Neural cell (in vitro differentiated cells): ENCODE measurements around the gene CCDC39.

Experiments
- CTCF ChIP-seq: fragments of 450-650 bp; IDR thresholded peaks from 2 replicates; pipeline ENCODE4 v1.5.1; 2014; ENCODE audit warnings: antibody characterized with exemption, mild to moderate bottlenecking, moderate library complexity; ENCODE audit not compliant: poor library complexity, severe bottlenecking
- EP300 ChIP-seq: fragments of 450-650 bp; conservative IDR thresholded peaks from 2 replicates; pipeline ENCODE4 v1.6.1; 2014; ENCODE audit warnings: antibody characterized with exemption, mild to moderate bottlenecking, moderate library complexity; ENCODE audit not compliant: poor library complexity, severe bottlenecking
- RAD21 ChIP-seq: fragments of 450-650 bp; conservative IDR thresholded peaks from 2 replicates; pipeline ENCODE4 v1.6.1; 2014; ENCODE audit warnings: antibody characterized with exemption, mild to moderate bottlenecking, moderate library complexity
- REST ChIP-seq: IDR thresholded peaks from 2 replicates; pipeline ENCODE4 v1.6.1; 2012; ENCODE audit warnings: borderline replicate concordance

DNA sequence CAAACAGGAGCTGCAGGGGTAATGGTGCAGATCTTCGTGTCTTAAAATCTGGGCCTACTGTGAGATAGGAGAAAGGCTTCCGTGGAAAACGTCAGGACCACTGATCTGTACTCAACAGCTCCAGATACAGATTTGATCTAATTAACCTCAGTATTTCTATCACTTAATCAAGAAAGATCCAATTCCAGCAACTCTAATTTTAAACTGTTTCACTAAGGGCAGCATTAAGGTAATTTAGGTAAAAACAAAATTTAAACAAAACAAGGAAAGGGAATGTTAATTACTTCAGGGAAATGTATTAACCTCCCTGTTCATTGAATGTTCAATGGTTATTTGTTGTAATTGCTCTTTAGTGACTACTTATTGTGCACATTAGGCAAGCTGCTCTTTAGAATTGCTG, 103.7 kb downstream of the CCDC39 start:
- no peak for TF ChIP-seq RAD21
- TF ChIP-seq CTCF = no peak
- TF ChIP-seq REST = no peak
- no peak for TF ChIP-seq EP300
